SU-DHL-6 (cell line): ENCODE data around the gene OR6Y1.

Source experiments
- EZH2phosphoT487 ChIP-seq: fragments of 200-600 bp; sonication (generic), shearing (Covaris generic); conservative IDR thresholded peaks from 2 replicates; pipeline ENCODE4 v1.6.1; 2018; ENCODE audit warnings: mild to moderate bottlenecking, antibody characterized with exemption, low read length, moderate library complexity, mixed read lengths
- TF ChIP-seq, protein P1 (sequence below): fragments of 200-600 bp; sonication (generic); IDR thresholded peaks from one replicate; pipeline ENCODE4 v1.5.1; 2017; ENCODE audit warnings: antibody characterized with exemption, mild to moderate bottlenecking, low read length, moderate library complexity; ENCODE audit not compliant: insufficient read depth, poor library complexity, severe bottlenecking

- TF ChIP-seq, protein P1, sequence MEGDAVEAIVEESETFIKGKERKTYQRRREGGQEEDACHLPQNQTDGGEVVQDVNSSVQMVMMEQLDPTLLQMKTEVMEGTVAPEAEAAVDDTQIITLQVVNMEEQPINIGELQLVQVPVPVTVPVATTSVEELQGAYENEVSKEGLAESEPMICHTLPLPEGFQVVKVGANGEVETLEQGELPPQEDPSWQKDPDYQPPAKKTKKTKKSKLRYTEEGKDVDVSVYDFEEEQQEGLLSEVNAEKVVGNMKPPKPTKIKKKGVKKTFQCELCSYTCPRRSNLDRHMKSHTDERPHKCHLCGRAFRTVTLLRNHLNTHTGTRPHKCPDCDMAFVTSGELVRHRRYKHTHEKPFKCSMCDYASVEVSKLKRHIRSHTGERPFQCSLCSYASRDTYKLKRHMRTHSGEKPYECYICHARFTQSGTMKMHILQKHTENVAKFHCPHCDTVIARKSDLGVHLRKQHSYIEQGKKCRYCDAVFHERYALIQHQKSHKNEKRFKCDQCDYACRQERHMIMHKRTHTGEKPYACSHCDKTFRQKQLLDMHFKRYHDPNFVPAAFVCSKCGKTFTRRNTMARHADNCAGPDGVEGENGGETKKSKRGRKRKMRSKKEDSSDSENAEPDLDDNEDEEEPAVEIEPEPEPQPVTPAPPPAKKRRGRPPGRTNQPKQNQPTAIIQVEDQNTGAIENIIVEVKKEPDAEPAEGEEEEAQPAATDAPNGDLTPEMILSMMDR: no peak
- no peak for TF ChIP-seq EZH2phosphoT487
Measured at GRCh38 chr1:158520021-158520420, 34.2 kb downstream of the OR6Y1 start.
